Endodermal cell (in vitro differentiated cells): ENCODE results near the gene TMEM114. TPM values are rescaled to one million over a fixed set of nuclear protein-coding genes. Genes with fewer than 3 reads are reported as not detected.
"Not testable (repeated sequence)": the region's sequence is repeated elsewhere in the genome, so short reads cannot be mapped to it uniquely, and the experiment has no call there.

ENCODE experiments used
- DNase-seq: peaks from one replicate; pipeline ENCODE4 v3.0.0-alpha.2; 2017
- H3K27ac ChIP-seq: 2 replicates; pipeline ENCODE4 v1.5.1; 2013; ENCODE audit warnings: mild to moderate bottlenecking, low read depth, low read length, moderate library complexity
- H3K27me3 ChIP-seq: 2 replicates; pipeline ENCODE4 v1.6.1; 2013; ENCODE audit warnings: mild to moderate bottlenecking, low read length, moderate library complexity; ENCODE audit not compliant: insufficient read depth, control insufficient read depth, poor library complexity, severe bottlenecking
- H3K36me3 ChIP-seq: 2 replicates; pipeline ENCODE4 v1.7.0; 2013; ENCODE audit warnings: mild to moderate bottlenecking, low read length, moderate library complexity; ENCODE audit not compliant: control insufficient read depth, insufficient read depth
- H3K4me1 ChIP-seq: one replicate; pipeline ENCODE4 v1.7.0; 2013; ENCODE audit warnings: low read length; ENCODE audit not compliant: control insufficient read depth, insufficient read depth
- H3K4me3 ChIP-seq: 2 replicates; pipeline ENCODE4 v1.5.1; 2013; ENCODE audit warnings: mild to moderate bottlenecking, low read length, moderate library complexity
- H3K9ac ChIP-seq: 2 replicates; pipeline ENCODE4 v1.6.1; 2013; ENCODE audit warnings: mild to moderate bottlenecking, low read length, moderate library complexity; ENCODE audit not compliant: poor library complexity, severe bottlenecking; ENCODE audit errors: extremely low read depth
- H3K9me3 ChIP-seq: 2 replicates; pipeline ENCODE4 v1.6.1; 2013; ENCODE audit warnings: mild to moderate bottlenecking, low read length, moderate library complexity; ENCODE audit not compliant: control insufficient read depth
- H3K27ac Mint-ChIP-seq: 2 replicates; pipeline ENCODE4 v1.8.0; 2020; ENCODE audit warnings: mixed read lengths
- H3K27me3 Mint-ChIP-seq: 2 replicates; pipeline ENCODE4 v1.8.0; 2021; ENCODE audit warnings: mild to moderate bottlenecking, mixed read lengths; ENCODE audit not compliant: insufficient read depth
- H3K36me3 Mint-ChIP-seq: 2 replicates; pipeline ENCODE4 v1.8.0; 2020; ENCODE audit warnings: low read depth, mixed read lengths
- H3K4me1 Mint-ChIP-seq: 2 replicates; pipeline ENCODE4 v1.8.0; 2020; ENCODE audit warnings: mixed read lengths
- H3K4me3 Mint-ChIP-seq: 2 replicates; pipeline ENCODE4 v1.8.0; 2020; ENCODE audit warnings: mild to moderate bottlenecking, moderate library complexity, mixed read lengths
- H3K9me3 Mint-ChIP-seq: 2 replicates; pipeline ENCODE4 v1.8.0; 2020; ENCODE audit warnings: mild to moderate bottlenecking, mixed read lengths
- WGBS, 2 experiments: methylation state at CpG; one replicate each; pipeline versions ENCODE4 v1.1.5 to v1.1.7; 2013; ENCODE audit warnings: missing lambda C conversion rate in 2 of 2, mixed read lengths in 1 of 2; ENCODE audit not compliant: insufficient coverage in 1 of 2, insufficient read length in 1 of 2; 5-methylcytosine and 5-hydroxymethylcytosine counted together
- total RNA-seq, 2 donors: library from RNA; stranded (reverse); fragmentation: NEBNext Ultra II Directional in 1 of 2; extraction: Animal tissue kit (Norgen Biotek cat#: 25700) in 1 of 2; gene quantifications; 2 replicates in 1 of 2; 3 replicates in 1 of 2; pipeline ENCODE4 v1.2.1, GENCODE V29; 2021
- TF ChIP-seq, protein P1 (sequence below): fragments of 200-600 bp; sonication (generic); conservative IDR thresholded peaks from 2 replicates; pipeline ENCODE4 v1.5.0; 2021; ENCODE audit warnings: antibody characterized with exemption, mild to moderate bottlenecking

TMEM114 gene
- total RNA-seq, 2 donors from 2014 or later: 0.40 TPM; not detected in 1

DNA sequence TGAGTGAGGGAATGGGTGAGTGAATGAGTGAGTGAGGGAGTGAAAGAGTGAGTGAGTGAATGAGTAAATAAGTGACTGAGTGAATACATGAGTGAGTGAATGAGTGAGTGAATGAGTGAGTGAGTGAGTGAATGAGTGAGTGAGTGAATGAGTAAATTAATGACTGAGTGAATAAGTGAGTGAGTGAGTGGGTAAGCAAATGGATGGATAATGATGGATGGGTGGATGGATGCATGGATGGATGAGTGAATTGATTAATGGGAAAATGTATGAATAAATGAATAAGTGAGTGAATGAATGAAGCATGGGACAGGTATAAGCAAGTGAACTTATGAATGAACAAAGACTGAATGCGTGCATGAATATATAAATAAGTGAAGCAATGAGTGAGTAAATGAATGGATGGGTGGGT, 25.4 kb downstream of the TMEM114 start:
- Mint-ChIP-seq H3K36me3 (no peaks in the 10 kb centered on the region), H3K4me3 (no peak overlapping the region), H3K27ac (no peak overlapping the region), H3K4me1 (no peaks in the 10 kb centered on the region), H3K9me3 (peaks cover 2% of the 10 kb centered on the region), H3K27me3 (no peaks in the 10 kb centered on the region)
- 75 to 84% methylated on average over 1 of the region's 1 CpG for WGBS, 2 experiments
- Histone ChIP-seq H3K4me1 (no peaks in the 10 kb centered on the region), H3K9me3 (peaks cover 32% of the 10 kb centered on the region), H3K27ac (no peak overlapping the region), H3K4me3 (no peak overlapping the region), H3K9ac (no peak overlapping the region), H3K36me3 (no peaks in the 10 kb centered on the region), H3K27me3 (no peaks in the 10 kb centered on the region)
- TF ChIP-seq, protein P1, sequence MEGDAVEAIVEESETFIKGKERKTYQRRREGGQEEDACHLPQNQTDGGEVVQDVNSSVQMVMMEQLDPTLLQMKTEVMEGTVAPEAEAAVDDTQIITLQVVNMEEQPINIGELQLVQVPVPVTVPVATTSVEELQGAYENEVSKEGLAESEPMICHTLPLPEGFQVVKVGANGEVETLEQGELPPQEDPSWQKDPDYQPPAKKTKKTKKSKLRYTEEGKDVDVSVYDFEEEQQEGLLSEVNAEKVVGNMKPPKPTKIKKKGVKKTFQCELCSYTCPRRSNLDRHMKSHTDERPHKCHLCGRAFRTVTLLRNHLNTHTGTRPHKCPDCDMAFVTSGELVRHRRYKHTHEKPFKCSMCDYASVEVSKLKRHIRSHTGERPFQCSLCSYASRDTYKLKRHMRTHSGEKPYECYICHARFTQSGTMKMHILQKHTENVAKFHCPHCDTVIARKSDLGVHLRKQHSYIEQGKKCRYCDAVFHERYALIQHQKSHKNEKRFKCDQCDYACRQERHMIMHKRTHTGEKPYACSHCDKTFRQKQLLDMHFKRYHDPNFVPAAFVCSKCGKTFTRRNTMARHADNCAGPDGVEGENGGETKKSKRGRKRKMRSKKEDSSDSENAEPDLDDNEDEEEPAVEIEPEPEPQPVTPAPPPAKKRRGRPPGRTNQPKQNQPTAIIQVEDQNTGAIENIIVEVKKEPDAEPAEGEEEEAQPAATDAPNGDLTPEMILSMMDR: no peak
- DNase-seq: no peak

DNA sequence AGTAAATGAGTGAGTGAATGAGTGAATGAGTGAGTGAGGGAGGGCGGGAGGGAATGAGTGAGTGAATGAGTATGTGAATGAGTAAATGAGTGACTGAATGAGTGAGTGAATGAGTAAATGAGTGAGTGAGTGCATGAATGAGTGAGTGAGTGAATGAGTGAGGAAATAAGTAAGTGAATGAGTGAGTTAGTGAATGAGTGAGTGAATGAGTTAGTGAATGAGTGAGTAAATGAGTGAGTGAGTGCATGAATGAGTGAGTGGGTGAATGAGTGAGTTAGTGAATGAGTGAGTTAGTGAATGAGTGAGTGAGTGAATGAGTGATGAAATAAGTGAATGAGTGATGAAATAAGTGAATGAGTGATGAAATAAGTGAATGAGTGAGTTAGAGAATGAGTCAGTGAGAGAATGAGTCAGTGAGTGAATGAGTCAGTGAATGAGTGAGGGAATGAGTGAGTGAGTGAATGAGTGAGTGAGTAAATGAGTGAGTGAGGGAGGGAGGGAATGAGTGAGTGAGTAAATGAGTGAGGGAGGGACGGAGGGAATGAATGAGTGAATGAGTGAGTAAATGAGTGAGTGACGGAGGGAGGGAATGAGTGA, 26.3 kb downstream of the TMEM114 start:
- not testable (repeated sequence) for H3K9ac ChIP-seq, H3K27me3 ChIP-seq, H3K4me3 Mint-ChIP-seq, H3K9me3 Mint-ChIP-seq, H3K27me3 Mint-ChIP-seq, H3K36me3 ChIP-seq, H3K4me3 ChIP-seq, H3K4me1 ChIP-seq, H3K4me1 Mint-ChIP-seq, H3K36me3 Mint-ChIP-seq, DNase-seq, H3K27ac Mint-ChIP-seq, H3K27ac ChIP-seq
- WGBS, 2 experiments: 61 to 90% methylated on average over 2 to 3 of the region's 3 CpGs
- peaks cover 32% of the 10 kb centered on the region for H3K9me3 ChIP-seq

GRCh38 chr16:8561496-8561895, 28.8 kb downstream of the TMEM114 start:
- Histone ChIP-seq H3K4me1 (no peaks in the 10 kb centered on the region), H3K36me3 (no peaks in the 10 kb centered on the region), H3K4me3 (peak overlapping the region; percentile 12), H3K27me3 (peaks cover 7% of the 10 kb centered on the region), H3K9ac (no peak overlapping the region), H3K27ac (no peak overlapping the region), H3K9me3 (peaks cover 32% of the 10 kb centered on the region)
- peaks cover 5% of the 10 kb centered on the region for H3K27me3 Mint-ChIP-seq
- no peak overlapping the region for H3K27ac Mint-ChIP-seq
- no peaks in the 10 kb centered on the region for H3K36me3 Mint-ChIP-seq
- peaks cover 2% of the 10 kb centered on the region for H3K9me3 Mint-ChIP-seq
- TF ChIP-seq, protein P1: no peak
- WGBS, 2 experiments: 86 to 88% methylated on average over 2 of the region's 2 CpGs
- H3K4me1 Mint-ChIP-seq: no peaks in the 10 kb centered on the region
- DNase-seq: no peak
- H3K4me3 Mint-ChIP-seq: no peak overlapping the region

DNA sequence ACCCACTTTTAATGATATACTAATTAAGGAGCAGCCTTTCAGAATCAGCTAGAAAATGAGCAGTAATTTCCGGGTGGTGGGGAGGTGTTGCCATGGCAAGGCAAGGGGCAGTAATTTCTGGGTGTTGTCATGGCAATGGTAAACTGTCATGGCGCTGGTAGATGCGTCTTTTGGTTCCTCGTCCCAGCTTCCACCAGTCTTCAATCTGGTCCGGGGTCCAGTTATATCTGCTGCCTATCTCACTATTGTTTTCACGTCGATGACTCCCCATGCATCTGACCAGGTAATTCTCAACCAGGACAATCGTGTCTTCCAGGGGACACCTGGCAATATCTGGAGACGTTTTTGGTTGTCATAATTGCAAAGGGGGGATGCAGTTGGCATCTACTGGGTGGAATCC, 34.9 kb downstream of the TMEM114 start:
- no peaks in the 10 kb centered on the region for H3K36me3 ChIP-seq
- no peak overlapping the region for H3K4me3 ChIP-seq
- no peaks in the 10 kb centered on the region for H3K9me3 Mint-ChIP-seq
- no peaks in the 10 kb centered on the region for H3K9me3 ChIP-seq
- no peak overlapping the region for H3K9ac ChIP-seq
- WGBS, 2 experiments: 93 to 95% methylated on average over 6 to 9 of the region's 9 CpGs
- H3K4me1 ChIP-seq: no peaks in the 10 kb centered on the region
- peaks cover 4% of the 10 kb centered on the region for H3K4me1 Mint-ChIP-seq
- DNase-seq: no peak
- peaks cover 24% of the 10 kb centered on the region for H3K27me3 ChIP-seq
- no peak overlapping the region for H3K4me3 Mint-ChIP-seq
- TF ChIP-seq, protein P1: no peak
- H3K27ac Mint-ChIP-seq: no peak overlapping the region
- H3K27ac ChIP-seq: no peak overlapping the region
- no peaks in the 10 kb centered on the region for H3K36me3 Mint-ChIP-seq
- peaks cover 26% of the 10 kb centered on the region for H3K27me3 Mint-ChIP-seq
